Astrocyte (in vitro differentiated cells and primary cell): Measurements from ENCODE around the gene LNPK.

Source experiments
- EZH2 ChIP-seq: IDR thresholded peaks from 2 replicates; pipeline ENCODE4 v1.6.1; 2012; ENCODE audit warnings: mild to moderate bottlenecking, low read length, inconsistent platforms; ENCODE audit not compliant: insufficient read depth
- TF ChIP-seq, protein P1 (sequence below): IDR thresholded peaks from 2 replicates; pipeline ENCODE4 v1.5.1; 2011; ENCODE audit warnings: low read depth, mild to moderate bottlenecking, inconsistent platforms, low read length, moderate library complexity; ENCODE audit not compliant: insufficient read depth

DNA sequence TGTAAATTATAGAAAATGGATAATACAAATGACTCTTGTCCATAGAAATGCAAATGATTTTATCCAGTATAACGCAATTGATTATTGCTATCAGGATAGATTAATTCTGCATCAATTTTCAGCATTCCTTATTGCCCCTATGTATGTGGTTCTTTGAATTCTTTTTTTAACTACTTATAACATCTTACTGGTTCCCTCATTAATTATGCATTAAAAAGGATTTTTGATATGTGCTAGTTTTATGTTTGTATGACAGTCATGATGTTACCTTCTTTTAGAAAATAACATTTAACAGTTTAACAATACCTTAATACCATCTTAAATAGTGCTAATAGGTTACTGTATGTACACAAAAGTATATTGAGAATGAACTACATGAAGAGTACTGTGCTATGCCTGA lies 20.0 kb upstream of the LNPK start:
- TF ChIP-seq, protein P1, sequence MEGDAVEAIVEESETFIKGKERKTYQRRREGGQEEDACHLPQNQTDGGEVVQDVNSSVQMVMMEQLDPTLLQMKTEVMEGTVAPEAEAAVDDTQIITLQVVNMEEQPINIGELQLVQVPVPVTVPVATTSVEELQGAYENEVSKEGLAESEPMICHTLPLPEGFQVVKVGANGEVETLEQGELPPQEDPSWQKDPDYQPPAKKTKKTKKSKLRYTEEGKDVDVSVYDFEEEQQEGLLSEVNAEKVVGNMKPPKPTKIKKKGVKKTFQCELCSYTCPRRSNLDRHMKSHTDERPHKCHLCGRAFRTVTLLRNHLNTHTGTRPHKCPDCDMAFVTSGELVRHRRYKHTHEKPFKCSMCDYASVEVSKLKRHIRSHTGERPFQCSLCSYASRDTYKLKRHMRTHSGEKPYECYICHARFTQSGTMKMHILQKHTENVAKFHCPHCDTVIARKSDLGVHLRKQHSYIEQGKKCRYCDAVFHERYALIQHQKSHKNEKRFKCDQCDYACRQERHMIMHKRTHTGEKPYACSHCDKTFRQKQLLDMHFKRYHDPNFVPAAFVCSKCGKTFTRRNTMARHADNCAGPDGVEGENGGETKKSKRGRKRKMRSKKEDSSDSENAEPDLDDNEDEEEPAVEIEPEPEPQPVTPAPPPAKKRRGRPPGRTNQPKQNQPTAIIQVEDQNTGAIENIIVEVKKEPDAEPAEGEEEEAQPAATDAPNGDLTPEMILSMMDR = no peak
- no peak for TF ChIP-seq EZH2
